RKO (cell line): Measurements from ENCODE around the gene PXDN.

ENCODE experiments used
- DNase-seq: peaks from one replicate; pipeline ENCODE4 v3.0.0-alpha.2; 2016; ENCODE audit warnings: low spot score

The PXDN gene

GRCh38 chr2:1612391-1613077, 131.8 kb downstream of the PXDN start:
- no peak for DNase-seq

- no peak for DNase-seq
Observed at GRCh38 chr2:1611886-1612285, 132.4 kb downstream of the PXDN start.

- DNase-seq = no peak
Observed at GRCh38 chr2:1610096-1610485, 134.2 kb downstream of the PXDN start.

- no peak for DNase-seq
Observed at GRCh38 chr2:1609485-1610095, 134.7 kb downstream of the PXDN start.

GRCh38 chr2:1609040-1609439, 135.3 kb downstream of the PXDN start:
- no peak for DNase-seq

- no peak for DNase-seq
Observed at GRCh38 chr2:1607971-1608688, 136.2 kb downstream of the PXDN start.

- no peak for DNase-seq
Observed at GRCh38 chr2:1607236-1607920, 136.9 kb downstream of the PXDN start.

GRCh38 chr2:1606421-1607235, 137.7 kb downstream of the PXDN start:
- no peak for DNase-seq

GRCh38 chr2:1606046-1606400, 138.3 kb downstream of the PXDN start:
- DNase-seq = no peak

- no peak for DNase-seq
Observed at GRCh38 chr2:1605102-1606045, 138.9 kb downstream of the PXDN start.

GRCh38 chr2:1603521-1603920, 140.8 kb downstream of the PXDN start:
- no peak for DNase-seq

- no peak for DNase-seq
Observed at GRCh38 chr2:1603059-1603458, 141.3 kb downstream of the PXDN start.

- no peak for DNase-seq
Observed at GRCh38 chr2:1602278-1603010, 141.9 kb downstream of the PXDN start.

- DNase-seq = no peak
Observed at GRCh38 chr2:1601471-1602277, 142.6 kb downstream of the PXDN start.

GRCh38 chr2:1601067-1601412, 143.3 kb downstream of the PXDN start:
- no peak for DNase-seq

GRCh38 chr2:1600191-1601066, 143.9 kb downstream of the PXDN start:
- DNase-seq = no peak

GRCh38 chr2:1599301-1600085, 144.8 kb downstream of the PXDN start:
- no peak for DNase-seq

GRCh38 chr2:1598800-1599199, 145.5 kb downstream of the PXDN start:
- DNase-seq = no peak
